Hippocampal formation (tissue), 2 donors: Measurements from ENCODE around the gene ADAMTS6.
"Not testable (repeated sequence)": the region's sequence is repeated elsewhere in the genome, so short reads cannot be mapped to it uniquely, and the experiment has no call there.

Source experiments
- DNase-seq, 2 donors: peaks; one replicate each; lab custom pipeline; 2025; lab: John Stamatoyannopoulos, UW

The ADAMTS6 gene

DNA sequence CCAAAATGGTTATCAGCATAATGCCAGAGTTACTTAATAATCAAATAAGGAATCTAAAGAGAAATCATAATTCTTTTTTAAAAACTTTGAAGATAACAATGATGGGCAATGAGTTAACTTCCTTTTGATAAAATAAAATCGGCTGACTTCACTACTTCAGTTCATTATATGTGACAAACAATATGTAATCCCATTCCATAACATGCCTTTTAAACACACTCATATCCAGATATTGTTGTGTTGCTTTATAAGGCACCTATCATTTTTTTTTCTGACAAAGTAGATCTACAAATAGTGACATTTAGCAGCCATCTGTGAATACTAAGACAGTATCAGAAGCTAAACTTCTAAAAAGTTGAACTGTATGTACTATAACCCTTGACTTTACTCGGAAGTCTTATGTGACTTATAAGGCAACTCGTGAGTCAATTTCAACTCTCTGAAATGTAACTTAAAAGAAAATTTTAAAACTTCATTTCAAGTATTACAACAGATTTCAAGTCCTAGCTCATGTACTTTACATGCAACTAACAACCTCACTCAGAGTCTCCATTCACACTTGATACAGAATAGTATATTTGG, 7.5 kb downstream of the ADAMTS6 start:
- DNase-seq = no peak

DNA sequence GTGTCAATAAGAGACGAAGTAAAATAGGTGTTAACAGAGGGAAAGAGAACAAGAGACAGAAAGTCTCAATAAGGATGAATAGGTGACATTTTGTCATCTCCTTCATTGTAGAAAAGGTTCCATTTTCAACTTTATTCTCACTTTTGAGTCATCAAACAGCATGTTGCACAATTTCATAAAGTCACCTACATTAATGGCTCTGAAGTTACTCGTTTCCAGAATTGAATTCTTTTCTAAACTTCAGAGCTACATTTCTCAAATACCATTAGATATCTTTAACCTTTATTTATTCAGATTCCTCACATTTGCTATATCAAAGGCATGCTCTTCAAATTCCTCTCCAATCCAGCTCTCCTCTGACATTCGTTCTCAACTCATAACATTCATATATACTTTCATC, 13.1 kb downstream of the ADAMTS6 start:
- DNase-seq = no peak

DNA sequence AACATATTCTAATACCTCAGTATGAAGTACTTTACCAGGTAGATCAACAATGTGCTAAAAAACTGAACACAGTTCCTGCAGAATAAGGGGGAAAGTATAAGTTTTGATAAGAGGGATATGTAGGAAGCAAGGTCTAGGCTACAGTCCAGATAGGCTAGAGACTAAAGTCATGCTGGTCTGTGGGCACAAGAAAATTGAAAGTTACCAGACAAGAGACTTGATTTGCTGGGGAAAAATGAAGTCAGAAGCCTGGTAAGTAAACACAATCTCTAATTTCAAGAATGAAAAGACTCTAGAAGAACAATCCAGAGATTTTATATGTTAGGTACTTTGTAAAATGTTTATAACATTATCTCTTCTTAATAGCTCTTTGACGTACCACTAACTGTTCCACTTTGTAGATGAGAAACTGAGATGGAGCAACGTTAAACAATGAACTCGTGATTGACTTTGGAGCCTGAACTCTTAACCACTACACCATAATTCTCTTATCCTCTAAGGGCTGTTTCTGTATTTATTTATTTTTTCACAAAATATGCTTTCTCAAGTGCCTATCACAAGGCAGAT, 19.5 kb downstream of the ADAMTS6 start:
- DNase-seq = no peak

DNA sequence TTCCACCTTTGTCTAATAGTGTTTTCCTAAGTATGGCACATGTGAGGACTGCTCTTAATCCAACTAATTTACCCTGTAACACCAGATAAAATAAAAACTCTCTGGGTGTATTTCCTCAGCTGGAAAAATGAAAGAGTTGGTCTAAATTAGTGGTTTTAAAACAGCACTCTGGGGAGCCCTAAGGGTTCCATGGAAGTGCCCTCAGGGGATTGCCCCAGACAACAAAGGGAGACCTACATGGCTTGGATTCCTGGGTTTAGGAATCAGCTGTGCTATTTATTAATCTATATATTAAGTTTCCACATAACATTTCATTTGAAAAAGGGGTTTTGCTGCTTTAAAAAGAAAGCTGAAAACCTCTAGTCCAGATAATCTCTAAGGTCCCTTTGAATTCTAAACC, 20.2 kb downstream of the ADAMTS6 start:
- no peak for DNase-seq

DNA sequence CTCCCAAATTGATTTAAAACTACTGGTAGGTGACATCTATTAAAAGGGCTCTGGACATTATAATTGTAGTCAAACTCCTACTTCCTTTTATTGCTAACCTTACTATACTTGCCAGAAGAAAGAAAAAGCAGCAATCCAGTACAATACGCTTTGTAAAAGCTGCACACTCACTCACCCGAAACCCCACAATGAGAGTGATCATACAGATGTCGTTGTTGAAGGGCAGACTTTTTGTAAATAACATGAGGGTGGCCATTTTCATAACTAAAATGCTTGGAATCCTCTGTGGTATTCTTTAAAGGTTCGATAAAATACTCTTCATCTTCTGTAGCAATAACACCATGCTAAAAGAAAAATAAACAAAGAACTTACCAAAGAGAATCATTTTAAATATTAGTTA, 21.7 kb downstream of the ADAMTS6 start:
- DNase-seq = no peak

DNA sequence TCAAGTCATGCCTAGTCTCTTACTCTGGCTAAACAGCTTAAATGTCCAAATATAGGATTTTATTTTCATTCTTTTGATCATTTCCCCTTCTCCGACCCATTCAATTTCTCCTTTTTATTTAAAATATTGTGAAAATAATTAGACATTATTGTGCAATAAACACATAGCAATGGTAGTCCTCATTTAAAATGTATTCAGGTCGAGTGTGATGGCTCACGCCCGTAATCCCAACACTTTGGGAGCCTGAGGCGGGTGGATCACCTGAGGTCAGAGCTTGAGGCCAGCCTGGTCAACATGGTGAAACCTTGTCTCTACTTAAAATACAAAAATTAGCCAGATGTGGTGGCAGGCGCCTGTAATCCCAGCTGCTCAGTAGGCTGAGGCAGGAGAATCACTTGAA, 26.7 kb downstream of the ADAMTS6 start:
- DNase-seq = no peak

DNA sequence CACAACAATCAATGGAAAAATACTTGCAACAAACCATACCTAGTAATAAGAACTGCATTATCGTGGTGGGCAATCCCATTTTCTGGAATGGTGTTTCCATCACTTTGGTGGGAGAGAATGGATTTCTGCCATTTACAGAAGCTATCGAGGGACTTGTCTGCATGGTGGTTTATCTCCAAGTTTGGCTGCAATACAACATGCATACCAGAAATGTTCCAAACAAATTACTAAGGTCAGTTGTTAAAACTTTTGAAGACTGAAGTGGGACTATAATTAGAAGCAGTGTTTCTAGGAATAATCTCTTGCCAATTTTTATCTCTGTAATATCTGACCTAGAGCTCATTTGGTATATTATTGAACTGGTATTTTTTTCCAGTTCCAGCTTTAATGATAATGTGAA, 30.3 kb downstream of the ADAMTS6 start:
- no peak for DNase-seq

DNA sequence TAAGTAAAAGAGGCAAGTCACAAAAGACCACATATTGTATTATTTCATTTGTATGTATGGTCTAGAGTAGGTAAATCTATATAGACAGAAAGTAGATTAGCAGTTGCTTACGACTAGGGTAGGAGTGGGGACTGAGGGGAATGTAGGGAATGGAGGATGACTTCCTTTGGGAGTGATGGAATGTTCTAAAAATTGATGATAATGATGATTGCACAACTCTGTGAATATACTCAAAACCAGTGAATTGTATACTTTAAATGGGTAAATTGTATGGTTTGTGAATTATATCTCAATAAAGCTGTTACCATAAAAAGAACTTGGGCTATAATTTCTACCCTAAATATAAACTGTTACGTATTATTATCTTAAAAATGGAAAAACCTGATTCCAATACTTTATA, 35.0 kb downstream of the ADAMTS6 start:
- no peak for DNase-seq

DNA sequence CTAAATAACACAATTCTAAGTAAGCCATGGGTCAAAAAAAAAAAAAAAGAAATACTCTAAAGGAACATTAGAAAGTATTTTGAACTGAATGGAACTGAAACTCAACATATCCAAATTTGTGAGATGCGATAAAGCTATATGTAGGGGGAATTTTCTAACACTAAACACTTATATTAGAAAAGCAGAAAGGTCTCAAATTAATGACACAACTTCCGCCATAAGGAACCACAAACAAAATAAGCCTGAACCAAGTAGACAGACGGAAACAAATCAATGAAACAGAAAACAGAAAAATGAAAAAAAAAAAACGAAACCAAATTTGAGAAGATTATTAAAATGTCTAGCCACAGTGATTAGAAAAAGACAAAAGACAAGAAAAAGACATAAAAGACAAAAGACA, 39.9 kb downstream of the ADAMTS6 start:
- no peak for DNase-seq

DNA sequence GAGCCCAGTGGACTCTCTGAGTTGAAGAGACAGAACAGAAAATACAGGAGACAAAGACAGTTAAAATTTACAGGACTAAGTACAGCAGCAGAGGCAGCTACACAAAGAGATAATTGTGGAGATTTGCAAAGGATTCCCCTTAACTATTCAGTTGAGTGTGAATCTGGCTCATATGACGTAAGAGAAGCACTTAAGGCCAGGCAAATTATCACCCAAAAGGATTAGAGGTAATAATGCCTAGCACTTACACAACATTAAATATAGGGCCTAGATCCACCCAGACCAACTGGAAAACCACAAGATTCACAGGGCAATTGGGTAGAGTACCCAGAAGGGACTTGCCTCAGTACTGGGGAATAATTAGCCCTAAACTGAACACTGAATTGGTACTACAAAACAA, 41.3 kb downstream of the ADAMTS6 start:
- no peak for DNase-seq

DNA sequence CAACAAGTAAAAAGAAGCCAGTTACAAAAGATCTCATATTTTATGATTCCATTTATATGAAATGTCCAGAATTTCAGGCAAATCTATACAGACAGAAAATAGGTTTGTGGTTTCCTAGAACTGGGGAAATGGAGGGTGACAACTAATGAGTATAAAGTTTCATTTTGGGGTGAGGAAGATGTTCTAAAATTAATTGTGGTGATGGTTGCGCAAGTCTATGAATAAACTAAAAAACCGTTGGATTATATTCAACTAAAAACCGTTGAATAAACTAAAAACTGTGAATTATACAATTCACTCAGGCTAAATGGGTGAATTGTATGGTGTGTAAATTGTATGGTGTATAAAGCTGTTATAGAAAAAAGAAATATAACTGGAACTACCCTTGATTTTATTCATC, 47.6 kb downstream of the ADAMTS6 start:
- no peak for DNase-seq

DNA sequence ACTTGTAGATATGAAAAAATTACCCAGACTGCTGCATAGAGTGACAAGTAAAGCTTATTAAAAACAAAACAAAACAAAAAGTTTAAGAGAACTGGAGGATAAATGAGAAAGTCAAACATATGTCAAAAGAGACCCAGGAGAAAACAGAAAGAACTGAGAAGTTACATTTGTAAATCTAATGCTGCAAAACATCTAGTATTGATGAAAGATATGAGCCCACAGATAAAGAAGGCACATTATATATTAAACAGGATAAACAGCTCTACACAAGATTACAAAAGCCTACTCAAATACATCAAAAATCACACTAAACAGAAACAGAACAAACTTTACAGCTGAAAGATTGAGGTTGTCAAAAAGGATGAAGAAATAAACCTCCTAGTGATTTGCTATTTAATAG, 55.1 kb downstream of the ADAMTS6 start:
- DNase-seq = no peak

DNA sequence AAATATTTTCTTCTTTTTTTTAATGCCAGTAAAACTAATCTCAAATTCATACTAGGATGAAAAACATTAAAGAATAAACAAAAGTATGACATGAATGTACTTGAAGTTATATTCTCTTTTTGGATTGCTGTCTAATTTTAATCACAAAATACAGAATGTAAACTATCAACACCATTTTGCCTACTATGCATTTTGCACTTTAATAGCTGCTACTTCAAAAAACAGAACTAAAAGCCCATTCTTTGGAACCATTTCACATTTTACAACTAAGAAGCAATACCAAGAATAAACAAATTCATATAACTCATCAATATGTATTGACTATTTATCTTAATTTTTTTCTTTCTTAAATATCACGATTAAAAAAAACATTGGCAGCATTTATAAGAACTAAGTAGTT, 58.1 kb downstream of the ADAMTS6 start:
- DNase-seq = no peak

DNA sequence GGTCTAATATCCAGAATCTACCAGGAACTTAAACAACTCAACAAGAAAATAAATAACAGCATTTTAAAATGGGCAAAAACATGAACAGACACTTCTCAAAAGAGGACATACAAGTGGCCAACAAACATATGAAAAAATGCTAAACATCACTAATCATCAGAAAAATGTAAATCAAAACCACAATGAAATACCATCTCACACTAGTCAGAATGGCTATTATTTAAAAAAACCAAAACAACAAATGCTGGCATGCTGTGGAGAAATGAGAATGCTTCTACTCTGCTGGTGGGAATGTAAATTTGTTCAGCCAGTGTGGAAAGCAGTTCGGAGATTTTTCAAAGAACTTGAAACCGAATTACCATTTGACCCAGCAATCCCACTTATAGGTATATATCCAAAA, 63.1 kb downstream of the ADAMTS6 start:
- DNase-seq = no peak

DNA sequence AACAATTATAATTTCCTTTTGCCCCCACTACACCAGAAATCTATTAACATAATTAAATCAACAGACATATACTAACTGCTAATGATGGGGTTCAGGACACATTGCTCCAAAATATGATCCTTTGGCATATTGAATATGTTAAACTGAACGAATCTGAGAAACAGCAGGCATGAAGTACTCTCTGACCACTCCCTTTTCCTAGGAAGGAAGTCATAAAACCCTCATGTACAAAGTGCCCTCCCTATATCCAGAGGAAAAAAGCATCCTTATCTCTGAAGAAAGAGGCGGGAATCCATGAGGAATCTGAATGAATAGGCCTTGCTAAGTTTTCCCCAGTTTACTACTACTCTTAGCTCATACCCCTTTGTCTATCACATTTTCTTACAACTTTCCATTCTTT, 67.9 kb downstream of the ADAMTS6 start:
- DNase-seq = no peak

DNA sequence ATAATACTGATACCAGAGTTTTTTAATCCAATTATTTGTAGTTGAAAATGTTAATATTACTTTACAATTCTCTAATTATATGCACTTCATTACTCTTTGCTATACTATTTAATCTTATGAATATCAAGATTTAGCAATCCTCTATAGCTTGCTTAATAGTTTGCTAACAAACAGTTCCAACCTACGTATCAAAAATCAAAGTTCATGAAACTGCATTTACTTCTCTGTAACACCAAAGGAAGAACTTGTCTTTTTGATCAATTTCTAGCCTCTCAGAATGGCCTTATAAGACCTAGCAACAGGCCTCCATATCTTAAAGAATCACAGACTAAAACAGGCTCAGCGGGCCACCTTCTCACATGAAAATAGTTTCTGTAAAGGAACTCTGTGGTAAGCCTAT, 68.9 kb downstream of the ADAMTS6 start:
- DNase-seq = no peak

DNA sequence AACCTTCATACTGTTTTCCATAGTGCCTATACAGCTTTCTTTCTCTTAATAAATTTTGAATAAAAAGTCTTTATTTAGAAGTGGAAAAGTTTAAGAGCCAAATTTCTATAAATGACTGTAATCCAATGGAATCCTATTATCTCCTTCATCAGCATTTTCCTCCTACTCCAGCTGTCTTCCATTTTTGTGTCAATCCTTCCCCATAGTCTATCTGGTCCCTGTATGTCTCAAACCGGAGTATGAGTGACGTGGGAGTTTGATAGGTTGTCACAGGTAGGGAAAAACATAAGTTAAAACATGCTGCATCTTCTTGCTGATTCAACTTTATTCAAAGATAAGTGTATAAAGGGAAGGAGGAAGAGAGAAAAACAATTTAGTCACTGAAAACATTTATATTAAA, 70.4 kb downstream of the ADAMTS6 start:
- no peak for DNase-seq

DNA sequence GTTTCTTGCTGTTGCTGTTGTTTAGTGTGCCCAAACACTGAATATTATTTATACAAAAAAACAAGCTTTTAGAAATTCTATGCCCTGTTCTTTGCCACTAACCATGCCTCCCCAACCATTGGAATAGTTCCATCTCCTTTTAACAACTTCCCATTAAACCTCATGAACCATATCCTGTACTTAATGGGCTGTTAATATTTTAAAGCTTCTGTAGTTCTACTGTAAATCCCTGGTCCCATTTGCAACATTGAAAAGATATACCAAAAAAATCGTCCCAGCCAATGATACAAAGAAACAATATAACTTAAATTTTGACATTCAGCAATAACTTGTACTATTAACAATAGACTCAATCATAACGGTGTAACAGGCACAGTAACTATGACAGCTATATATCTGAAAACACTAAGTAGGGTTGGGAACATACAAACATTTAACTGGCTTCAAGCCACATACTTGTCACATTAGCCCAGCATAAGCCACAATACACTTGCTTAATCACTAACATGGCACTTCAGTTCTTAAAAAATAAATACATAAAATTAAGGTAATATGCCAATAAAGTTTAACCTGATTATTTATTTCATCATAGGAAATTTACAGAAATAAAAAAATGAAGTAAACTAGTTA, 86.1 kb downstream of the ADAMTS6 start:
- DNase-seq = no peak

DNA sequence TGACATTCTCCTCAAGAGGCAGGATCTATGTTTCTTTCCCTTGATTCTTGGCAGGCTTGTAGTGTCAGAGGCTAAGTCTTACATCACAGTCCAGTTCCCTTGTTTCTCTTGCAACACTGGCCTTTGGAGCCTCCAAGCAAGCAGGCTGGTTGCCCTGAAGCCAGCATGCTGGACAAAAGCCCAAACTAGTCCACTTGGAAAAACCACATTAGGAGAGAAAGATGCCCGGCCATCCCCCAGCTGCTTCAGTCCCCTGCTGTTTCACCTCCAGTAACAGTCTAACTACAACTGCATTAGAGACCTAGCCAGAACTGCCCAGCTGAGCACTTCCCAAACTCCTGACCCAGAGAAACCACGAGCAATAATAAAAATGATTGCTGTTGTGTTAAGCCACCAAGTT, 87.6 kb downstream of the ADAMTS6 start:
- peak in 1 of 2 donors; percentile 33 for DNase-seq

DNA sequence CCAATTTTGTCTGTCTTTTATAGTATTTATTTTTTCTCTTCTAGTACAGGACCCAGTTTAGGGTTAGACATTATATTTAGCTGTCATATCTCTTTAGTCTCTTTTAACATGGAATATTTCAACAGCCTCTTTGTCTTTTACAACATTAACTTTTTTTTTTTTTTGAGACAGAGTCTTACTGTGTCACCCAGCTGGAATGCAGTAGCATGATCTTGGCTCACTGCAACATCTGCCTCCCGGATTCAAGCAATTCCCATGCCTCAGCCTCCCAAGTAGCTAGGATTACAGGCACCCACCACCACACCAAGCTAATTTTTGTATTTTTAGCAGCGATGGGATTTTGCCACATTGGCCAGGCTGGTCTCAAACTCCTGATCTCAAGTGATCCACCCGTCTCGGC, 90.1 kb downstream of the ADAMTS6 start:
- DNase-seq = no peak

DNA sequence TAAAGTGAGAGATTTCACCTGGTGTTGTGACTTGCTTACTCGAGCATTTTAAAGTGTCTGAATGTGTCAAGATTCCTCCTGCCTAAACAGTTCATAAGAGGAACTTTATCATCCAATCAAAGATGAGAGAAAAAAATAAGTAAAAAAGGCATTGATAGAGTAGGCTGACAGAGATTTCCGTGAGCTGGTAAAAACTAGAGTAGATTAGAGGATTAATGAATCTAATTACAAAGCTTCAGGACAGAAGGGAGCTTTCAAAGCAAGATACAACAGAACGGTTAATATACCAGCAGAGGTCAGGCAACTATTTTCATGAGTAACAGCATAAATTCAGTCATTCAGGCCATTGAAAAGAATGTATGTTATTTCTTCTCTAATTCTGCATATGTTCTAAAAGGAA, 91.5 kb downstream of the ADAMTS6 start:
- DNase-seq = no peak

DNA sequence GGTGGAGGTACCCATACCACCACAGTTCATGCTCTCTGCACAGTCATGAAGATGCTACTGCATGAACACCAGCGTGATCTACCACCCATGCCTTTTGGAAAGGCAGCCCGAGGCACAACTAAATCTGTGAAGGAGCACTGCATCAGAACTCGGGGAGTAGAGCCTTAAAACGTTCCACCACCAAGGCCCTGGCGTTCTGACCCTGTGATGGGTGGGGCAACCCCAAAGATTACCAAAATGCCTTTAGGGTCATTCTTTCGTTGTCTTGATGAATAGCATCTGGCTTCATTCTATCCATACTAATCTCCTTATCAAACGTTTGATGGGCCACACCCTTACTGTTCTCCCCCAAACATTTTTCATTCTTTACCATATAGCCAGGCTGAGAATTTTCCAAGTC, 97.9 kb downstream of the ADAMTS6 start:
- DNase-seq = no peak

DNA sequence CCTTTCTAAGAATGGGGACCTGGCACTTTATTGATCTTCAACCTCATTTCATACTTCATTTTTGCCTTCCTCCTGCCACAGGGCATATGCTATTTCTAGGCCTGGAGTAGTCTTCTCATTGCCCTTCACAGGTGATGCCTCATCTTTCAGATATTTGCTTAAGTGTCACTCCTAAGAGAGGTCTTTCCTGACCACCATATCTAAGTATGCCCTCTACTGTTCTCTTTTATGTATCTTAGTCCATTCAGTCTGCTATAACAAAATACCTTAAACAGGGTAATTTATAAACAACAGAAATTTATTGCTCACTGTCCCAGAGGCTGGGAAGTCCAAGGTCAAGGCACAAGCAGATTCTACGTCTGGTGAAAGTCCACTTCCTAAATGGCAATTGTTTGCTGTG, 99.1 kb downstream of the ADAMTS6 start:
- DNase-seq = no peak

DNA sequence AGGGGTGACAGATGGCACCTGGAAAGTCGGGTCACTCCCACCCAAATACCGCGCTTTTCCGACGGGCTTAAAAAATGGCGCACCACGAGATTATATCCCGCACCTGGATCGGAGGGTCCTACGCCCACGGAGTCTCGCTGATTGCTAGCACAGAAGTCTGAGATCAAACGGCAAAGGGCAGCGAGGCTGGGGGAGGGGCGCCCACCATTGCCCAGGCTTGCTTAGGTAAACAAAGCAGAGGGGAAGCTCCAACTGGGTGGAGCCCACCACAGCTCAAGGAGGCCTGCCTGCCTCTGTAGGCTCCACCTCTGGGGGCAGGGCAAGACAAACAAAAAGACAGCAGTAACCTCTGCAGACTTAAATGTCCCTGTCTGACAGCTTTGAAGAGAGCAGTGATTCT, 111.2 kb downstream of the ADAMTS6 start:
- DNase-seq = not testable (repeated sequence)
